Endodermal cell (in vitro differentiated cells): ENCODE results near the gene ANKIB1. TPM values are rescaled to one million over a fixed set of nuclear protein-coding genes. Genes with fewer than 3 reads are reported as not detected.
A peak's percentile ranks its signal among the peaks of the same experiment; 100 is the strongest.
"Not testable (repeated sequence)": the region's sequence is repeated elsewhere in the genome, so short reads cannot be mapped to it uniquely, and the experiment has no call there.

Source experiments
- DNase-seq: peaks from one replicate; pipeline ENCODE4 v3.0.0-alpha.2; 2017
- H3K27ac ChIP-seq: 2 replicates; pipeline ENCODE4 v1.5.1; 2013; ENCODE audit warnings: mild to moderate bottlenecking, low read depth, low read length, moderate library complexity
- H3K27me3 ChIP-seq: 2 replicates; pipeline ENCODE4 v1.6.1; 2013; ENCODE audit warnings: mild to moderate bottlenecking, low read length, moderate library complexity; ENCODE audit not compliant: insufficient read depth, control insufficient read depth, poor library complexity, severe bottlenecking
- H3K36me3 ChIP-seq: 2 replicates; pipeline ENCODE4 v1.7.0; 2013; ENCODE audit warnings: mild to moderate bottlenecking, low read length, moderate library complexity; ENCODE audit not compliant: control insufficient read depth, insufficient read depth
- H3K4me1 ChIP-seq: one replicate; pipeline ENCODE4 v1.7.0; 2013; ENCODE audit warnings: low read length; ENCODE audit not compliant: control insufficient read depth, insufficient read depth
- H3K4me3 ChIP-seq: 2 replicates; pipeline ENCODE4 v1.5.1; 2013; ENCODE audit warnings: mild to moderate bottlenecking, low read length, moderate library complexity
- H3K9ac ChIP-seq: 2 replicates; pipeline ENCODE4 v1.6.1; 2013; ENCODE audit warnings: mild to moderate bottlenecking, low read length, moderate library complexity; ENCODE audit not compliant: poor library complexity, severe bottlenecking; ENCODE audit errors: extremely low read depth
- H3K9me3 ChIP-seq: 2 replicates; pipeline ENCODE4 v1.6.1; 2013; ENCODE audit warnings: mild to moderate bottlenecking, low read length, moderate library complexity; ENCODE audit not compliant: control insufficient read depth
- H3K27ac Mint-ChIP-seq: 2 replicates; pipeline ENCODE4 v1.8.0; 2020; ENCODE audit warnings: mixed read lengths
- H3K27me3 Mint-ChIP-seq: 2 replicates; pipeline ENCODE4 v1.8.0; 2021; ENCODE audit warnings: mild to moderate bottlenecking, mixed read lengths; ENCODE audit not compliant: insufficient read depth
- H3K36me3 Mint-ChIP-seq: 2 replicates; pipeline ENCODE4 v1.8.0; 2020; ENCODE audit warnings: low read depth, mixed read lengths
- H3K4me1 Mint-ChIP-seq: 2 replicates; pipeline ENCODE4 v1.8.0; 2020; ENCODE audit warnings: mixed read lengths
- H3K4me3 Mint-ChIP-seq: 2 replicates; pipeline ENCODE4 v1.8.0; 2020; ENCODE audit warnings: mild to moderate bottlenecking, moderate library complexity, mixed read lengths
- H3K9me3 Mint-ChIP-seq: 2 replicates; pipeline ENCODE4 v1.8.0; 2020; ENCODE audit warnings: mild to moderate bottlenecking, mixed read lengths
- CTCF ChIP-seq: fragments of 200-600 bp; sonication (generic); conservative IDR thresholded peaks from 2 replicates; pipeline ENCODE4 v1.5.0; 2021; ENCODE audit warnings: antibody characterized with exemption, mild to moderate bottlenecking
- WGBS, 2 experiments: methylation state at CpG; one replicate each; pipeline versions ENCODE4 v1.1.5 to v1.1.7; 2013; ENCODE audit warnings: missing lambda C conversion rate in 2 of 2, mixed read lengths in 1 of 2; ENCODE audit not compliant: insufficient coverage in 1 of 2, insufficient read length in 1 of 2; 5-methylcytosine and 5-hydroxymethylcytosine counted together
- total RNA-seq, 2 donors: library from RNA; stranded (reverse); fragmentation: NEBNext Ultra II Directional in 1 of 2; extraction: Animal tissue kit (Norgen Biotek cat#: 25700) in 1 of 2; gene quantifications; 2 replicates in 1 of 2; 3 replicates in 1 of 2; pipeline ENCODE4 v1.2.1, GENCODE V29; 2021

Gene ANKIB1
- total RNA-seq, 2 donors from 2014 or later, result 51.4 to 60.7 TPM

- H3K27me3 Mint-ChIP-seq, result peaks cover 2% of the 10 kb centered on the region
- no peaks in the 10 kb centered on the region for H3K36me3 Mint-ChIP-seq
- Histone ChIP-seq H3K27me3 (no peaks in the 10 kb centered on the region), H3K27ac (no peak overlapping the region), H3K9ac (no peak overlapping the region), H3K9me3 (no peaks in the 10 kb centered on the region), H3K4me1 (no peaks in the 10 kb centered on the region), H3K36me3 (no peaks in the 10 kb centered on the region), H3K4me3 (no peak overlapping the region)
- WGBS, 2 experiments, result 75% methylated on average over 2 of the region's 2 CpGs; no CpG with 5 or more reads in 1 of the 2 experiments
- peaks cover 2% of the 10 kb centered on the region for H3K4me1 Mint-ChIP-seq
- DNase-seq, result no peak
- no peak overlapping the region for H3K4me3 Mint-ChIP-seq
- no peak for TF ChIP-seq CTCF
- no peaks in the 10 kb centered on the region for H3K9me3 Mint-ChIP-seq
- no peak overlapping the region for H3K27ac Mint-ChIP-seq
These were observed 189.8 kb downstream of the ANKIB1 start for GRCh38 chr7:92435542-92435941.

DNA sequence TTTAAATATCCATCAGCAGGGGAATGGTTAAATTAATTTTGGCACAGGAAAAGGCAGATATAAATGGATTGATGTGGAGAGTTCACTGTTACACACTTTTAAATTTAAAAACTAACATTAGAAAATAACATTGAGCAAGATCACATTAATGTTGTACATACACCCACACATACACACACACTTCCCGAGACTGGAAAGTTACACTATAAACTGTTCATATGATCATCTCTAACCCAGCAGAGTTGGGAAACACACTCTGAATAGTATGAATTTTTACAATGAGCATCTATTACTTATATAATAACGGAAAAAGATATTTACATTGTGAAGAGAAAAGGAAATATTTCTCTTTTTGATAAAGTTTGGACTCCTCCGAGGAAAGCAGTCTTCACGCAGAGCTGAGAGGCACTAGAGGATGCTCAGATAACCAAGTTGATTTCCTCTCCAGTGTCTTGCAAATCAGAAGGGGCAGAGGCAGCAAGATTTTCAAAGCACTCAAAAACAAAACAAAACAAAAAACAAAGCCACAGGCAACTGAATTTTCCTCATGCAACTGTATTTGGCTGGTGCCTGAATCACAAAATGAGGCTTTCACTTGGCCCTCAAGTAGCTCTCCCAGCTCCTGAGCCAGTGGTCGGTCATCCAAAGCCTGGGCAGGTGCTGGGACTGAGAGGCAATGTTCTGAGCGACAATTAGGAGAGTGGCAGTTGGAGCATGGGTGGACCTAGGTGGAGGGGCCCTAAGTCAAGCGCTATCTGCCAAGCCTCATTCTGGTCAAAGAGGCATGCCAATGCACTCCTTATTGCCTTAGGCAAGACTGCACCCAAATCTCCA is 191.1 kb downstream of the ANKIB1 start:
- no peaks in the 10 kb centered on the region for H3K4me1 ChIP-seq
- TF ChIP-seq CTCF, result no peak
- Mint-ChIP-seq H3K36me3 (no peaks in the 10 kb centered on the region), H3K9me3 (no peaks in the 10 kb centered on the region), H3K4me1 (peaks cover 4% of the 10 kb centered on the region), H3K27me3 (no peaks in the 10 kb centered on the region), H3K4me3 (no peak overlapping the region), H3K27ac (no peak overlapping the region)
- no peaks in the 10 kb centered on the region for H3K9me3 ChIP-seq
- 73 to 76% methylated on average over 5 to 7 of the region's 7 CpGs for WGBS, 2 experiments
- no peaks in the 10 kb centered on the region for H3K27me3 ChIP-seq
- H3K9ac ChIP-seq, result no peak overlapping the region
- no peak overlapping the region for H3K4me3 ChIP-seq
- H3K36me3 ChIP-seq, result no peaks in the 10 kb centered on the region
- no peak overlapping the region for H3K27ac ChIP-seq
- peak; percentile 60 for DNase-seq

DNA sequence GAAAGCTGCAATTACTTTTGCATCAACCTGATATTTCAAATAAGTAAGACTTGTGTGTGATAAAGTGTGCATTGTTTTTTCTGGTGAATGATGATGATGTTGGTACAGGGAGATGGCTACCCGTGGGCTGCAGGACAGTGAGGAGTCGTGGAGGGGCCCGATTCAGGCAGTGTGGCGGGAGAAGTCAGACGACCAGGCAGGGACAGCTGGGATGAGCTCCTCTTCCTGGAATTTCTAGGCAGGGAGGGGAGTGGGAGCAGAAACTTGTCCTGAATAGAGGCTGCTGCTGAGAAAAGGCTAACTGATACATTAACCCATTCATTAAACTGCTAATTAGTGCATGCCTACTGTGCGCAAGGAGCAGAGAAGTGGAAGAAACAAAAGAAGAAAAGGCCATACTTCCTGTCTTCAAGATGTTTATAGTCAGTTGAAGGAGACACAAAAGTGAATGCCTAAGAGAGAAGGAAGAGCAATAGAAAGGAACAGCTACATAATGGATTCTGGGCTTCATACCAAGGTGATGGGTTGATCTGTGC is 192.2 kb downstream of the ANKIB1 start:
- Histone ChIP-seq H3K36me3 (no peaks in the 10 kb centered on the region), H3K27ac (no peak overlapping the region), H3K27me3 (no peaks in the 10 kb centered on the region), H3K9ac (no peak overlapping the region), H3K9me3 (peaks cover 12% of the 10 kb centered on the region), H3K4me3 (no peak overlapping the region), H3K4me1 (no peaks in the 10 kb centered on the region)
- H3K4me1 Mint-ChIP-seq, result peaks cover 4% of the 10 kb centered on the region
- 91 to 93% methylated on average over 4 to 6 of the region's 6 CpGs for WGBS, 2 experiments
- H3K27ac Mint-ChIP-seq, result no peak overlapping the region
- no peak for TF ChIP-seq CTCF
- H3K27me3 Mint-ChIP-seq, result peaks cover 2% of the 10 kb centered on the region
- H3K36me3 Mint-ChIP-seq, result peaks cover 4% of the 10 kb centered on the region
- DNase-seq, result peak; percentile 58
- peaks cover 10% of the 10 kb centered on the region for H3K9me3 Mint-ChIP-seq
- H3K4me3 Mint-ChIP-seq, result no peak overlapping the region

- H3K4me3 ChIP-seq, H3K27ac ChIP-seq, H3K36me3 ChIP-seq, H3K4me3 Mint-ChIP-seq, H3K27me3 Mint-ChIP-seq, H3K36me3 Mint-ChIP-seq, H3K27ac Mint-ChIP-seq, H3K4me1 Mint-ChIP-seq, H3K27me3 ChIP-seq, DNase-seq, H3K9ac ChIP-seq, H3K4me1 ChIP-seq: not testable (repeated sequence)
- WGBS, 2 experiments, result 94 to 100% methylated on average over 1 to 2 of the region's 2 CpGs
- H3K9me3 ChIP-seq, result peaks cover 14% of the 10 kb centered on the region
- H3K9me3 Mint-ChIP-seq, result peaks cover 17% of the 10 kb centered on the region
These were observed 196.9 kb downstream of the ANKIB1 start for GRCh38 chr7:92442720-92443119.
